Panc1 (cell line): ENCODE data around the gene NDUFB8. TPM values are rescaled to one million over a fixed set of nuclear protein-coding genes. Genes with fewer than 3 reads are reported as not detected.

Experiments
- ATAC-seq: fragments of 200-7000 bp; cut with Tn5 transposase; 2 replicates; pipeline ENCODE4 v1.9.1; 2020; ENCODE audit warnings: mild to moderate bottlenecking, moderate library complexity
- BruUV-seq: library from RNA; stranded (reverse); fragments of 400-500 nt; replicated peaks from 2 replicates; lab custom pipeline; 2021; lab: Mats Ljungman, UMichigan
- CTCF ChIA-PET: fragments of 300-600 bp; sonication (Branson Sonifier 250); formaldehyde crosslinking; loops from one replicate; lab custom pipeline; 2022; ENCODE audit warnings: antibody characterized with exemption; lab: Charles Lee
- POLR2A ChIA-PET: fragments of 300-600 bp; sonication (Branson Sonifier 250); formaldehyde crosslinking; loops from one replicate; lab custom pipeline; 2022; ENCODE audit warnings: antibody characterized with exemption; lab: Charles Lee
- DNase-seq: peaks from one replicate; pipeline ENCODE4 v3.0.0-alpha.2; 2010; ENCODE audit warnings: low read depth, low spot score
- H3K27ac ChIP-seq: 2 replicates; pipeline ENCODE4 v1.5.1; 2011; ENCODE audit warnings: mild to moderate bottlenecking, low read length, inconsistent platforms
- H3K27me3 ChIP-seq: fragments of 200-500 bp; sonication (Bioruptor generic); 2 replicates; pipeline ENCODE4 v1.6.0; 2014; ENCODE audit warnings: low read length, inconsistent platforms; ENCODE audit not compliant: control insufficient read depth, insufficient read depth
- H3K36me3 ChIP-seq: fragments of 200-500 bp; sonication (Bioruptor generic); 2 replicates; pipeline ENCODE4 v1.5.1; 2014; ENCODE audit warnings: inconsistent platforms, mild to moderate bottlenecking, low read length, moderate library complexity; ENCODE audit not compliant: control insufficient read depth, insufficient read depth
- H3K4me1 ChIP-seq: 2 replicates; pipeline ENCODE4 v1.5.1; 2011; ENCODE audit warnings: inconsistent platforms, mild to moderate bottlenecking, low read length, moderate library complexity; ENCODE audit not compliant: control insufficient read depth, insufficient read depth
- H3K4me3 ChIP-seq, 2 experiments: 2 replicates each; pipeline ENCODE4 v1.5.1; 2011 to 2012; ENCODE audit warnings: low read depth in 2 of 2, low read length in 2 of 2, mild to moderate bottlenecking in 2 of 2, inconsistent platforms in 1 of 2, moderate library complexity in 1 of 2
- H3K9me3 ChIP-seq: fragments of 200-500 bp; sonication (Bioruptor generic); 2 replicates; pipeline ENCODE4 v1.5.1; 2014; ENCODE audit warnings: low read depth, mild to moderate bottlenecking, inconsistent platforms, low read length, moderate library complexity; ENCODE audit not compliant: control insufficient read depth, insufficient read depth
- POLR2AphosphoS5 ChIP-seq: IDR thresholded peaks from 2 replicates; pipeline ENCODE4 v1.6.1; 2012; ENCODE audit warnings: mild to moderate bottlenecking, low read depth, low read length, moderate library complexity
- SIN3A ChIP-seq: IDR thresholded peaks from 2 replicates; pipeline ENCODE4 v1.6.1; 2012; ENCODE audit warnings: low read depth, mild to moderate bottlenecking, low read length, moderate library complexity, borderline replicate concordance; ENCODE audit not compliant: insufficient read depth
- TCF7L2 ChIP-seq: IDR thresholded peaks from 2 replicates; pipeline ENCODE4 v1.6.1; 2011; ENCODE audit warnings: mild to moderate bottlenecking, low read depth, low read length, inconsistent platforms
- in situ Hi-C: cut with HindIII; loops from 2 replicates; pipeline ENCODE4 v1.10.0; 2016; ENCODE audit warnings: low sequenced_read_pairs, low pct_unique_long_range_greater_than_20kb
- intact Hi-C: fragments of 100-400 bp; cut with micrococcal nuclease; formaldehyde crosslinking; loops from one replicate; pipeline ENCODE4 v1.10.0; 2022; ENCODE audit not compliant: unreplicated experiment
- total RNA-seq: library from RNA; stranded (reverse); gene quantifications from one replicate; pipeline ENCODE4 v1.2.1, GENCODE V29; 2021; ENCODE audit not compliant: unreplicated experiment
- TF ChIP-seq, protein P1 (sequence below), 2 experiments: IDR thresholded peaks; 2 replicates each; pipeline ENCODE4 v1.6.1; 2011 to 2012; ENCODE audit warnings: low read depth in 2 of 2, control low read depth in 1 of 2, low read length in 1 of 2, mild to moderate bottlenecking in 1 of 2, moderate library complexity in 1 of 2; ENCODE audit not compliant: insufficient read depth in 1 of 2
- TF ChIP-seq, protein P2 (sequence below): fragments of 450-650 bp; IDR thresholded peaks from 2 replicates; pipeline ENCODE4 v1.5.1; 2017; ENCODE audit warnings: mild to moderate bottlenecking

NDUFB8 gene
- total RNA-seq, 1 experiment from 2014 or later: 242 TPM

GRCh38 chr10:100562008-100562672, 32.5 kb upstream of the NDUFB8 start:
- no peaks in the 10 kb centered on the region for H3K27me3 ChIP-seq
- H3K9me3 ChIP-seq: no peaks in the 10 kb centered on the region
- ChIA-PET POLR2A (no interaction called here), CTCF (interaction anchor here (0.6 to 3.9 kb wide), 7 partner anchors 14 to 327 kb away, joined by 3 to 39 read pairs (median 6); partner anchors contain the start of gene HIF1AN)
- H3K36me3 ChIP-seq: no peaks in the 10 kb centered on the region
- H3K27ac ChIP-seq: no peak overlapping the region
- TF ChIP-seq TCF7L2 (no peak), POLR2AphosphoS5 (no peak), SIN3A (peak; percentile 35; the same call in 1 of the 2 replicates)
- TF ChIP-seq, protein P1, sequence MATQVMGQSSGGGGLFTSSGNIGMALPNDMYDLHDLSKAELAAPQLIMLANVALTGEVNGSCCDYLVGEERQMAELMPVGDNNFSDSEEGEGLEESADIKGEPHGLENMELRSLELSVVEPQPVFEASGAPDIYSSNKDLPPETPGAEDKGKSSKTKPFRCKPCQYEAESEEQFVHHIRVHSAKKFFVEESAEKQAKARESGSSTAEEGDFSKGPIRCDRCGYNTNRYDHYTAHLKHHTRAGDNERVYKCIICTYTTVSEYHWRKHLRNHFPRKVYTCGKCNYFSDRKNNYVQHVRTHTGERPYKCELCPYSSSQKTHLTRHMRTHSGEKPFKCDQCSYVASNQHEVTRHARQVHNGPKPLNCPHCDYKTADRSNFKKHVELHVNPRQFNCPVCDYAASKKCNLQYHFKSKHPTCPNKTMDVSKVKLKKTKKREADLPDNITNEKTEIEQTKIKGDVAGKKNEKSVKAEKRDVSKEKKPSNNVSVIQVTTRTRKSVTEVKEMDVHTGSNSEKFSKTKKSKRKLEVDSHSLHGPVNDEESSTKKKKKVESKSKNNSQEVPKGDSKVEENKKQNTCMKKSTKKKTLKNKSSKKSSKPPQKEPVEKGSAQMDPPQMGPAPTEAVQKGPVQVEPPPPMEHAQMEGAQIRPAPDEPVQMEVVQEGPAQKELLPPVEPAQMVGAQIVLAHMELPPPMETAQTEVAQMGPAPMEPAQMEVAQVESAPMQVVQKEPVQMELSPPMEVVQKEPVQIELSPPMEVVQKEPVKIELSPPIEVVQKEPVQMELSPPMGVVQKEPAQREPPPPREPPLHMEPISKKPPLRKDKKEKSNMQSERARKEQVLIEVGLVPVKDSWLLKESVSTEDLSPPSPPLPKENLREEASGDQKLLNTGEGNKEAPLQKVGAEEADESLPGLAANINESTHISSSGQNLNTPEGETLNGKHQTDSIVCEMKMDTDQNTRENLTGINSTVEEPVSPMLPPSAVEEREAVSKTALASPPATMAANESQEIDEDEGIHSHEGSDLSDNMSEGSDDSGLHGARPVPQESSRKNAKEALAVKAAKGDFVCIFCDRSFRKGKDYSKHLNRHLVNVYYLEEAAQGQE (IDR thresholded peaks at IDR 0.05; ENCODE audit: insufficient read depth in 1 of 2, low read depth in 2 of 2, low read length in 1 of 2): peak in 1 of 2 experiments; percentile 44; a peak in 1 of 4 replicates
- TF ChIP-seq, protein P2, sequence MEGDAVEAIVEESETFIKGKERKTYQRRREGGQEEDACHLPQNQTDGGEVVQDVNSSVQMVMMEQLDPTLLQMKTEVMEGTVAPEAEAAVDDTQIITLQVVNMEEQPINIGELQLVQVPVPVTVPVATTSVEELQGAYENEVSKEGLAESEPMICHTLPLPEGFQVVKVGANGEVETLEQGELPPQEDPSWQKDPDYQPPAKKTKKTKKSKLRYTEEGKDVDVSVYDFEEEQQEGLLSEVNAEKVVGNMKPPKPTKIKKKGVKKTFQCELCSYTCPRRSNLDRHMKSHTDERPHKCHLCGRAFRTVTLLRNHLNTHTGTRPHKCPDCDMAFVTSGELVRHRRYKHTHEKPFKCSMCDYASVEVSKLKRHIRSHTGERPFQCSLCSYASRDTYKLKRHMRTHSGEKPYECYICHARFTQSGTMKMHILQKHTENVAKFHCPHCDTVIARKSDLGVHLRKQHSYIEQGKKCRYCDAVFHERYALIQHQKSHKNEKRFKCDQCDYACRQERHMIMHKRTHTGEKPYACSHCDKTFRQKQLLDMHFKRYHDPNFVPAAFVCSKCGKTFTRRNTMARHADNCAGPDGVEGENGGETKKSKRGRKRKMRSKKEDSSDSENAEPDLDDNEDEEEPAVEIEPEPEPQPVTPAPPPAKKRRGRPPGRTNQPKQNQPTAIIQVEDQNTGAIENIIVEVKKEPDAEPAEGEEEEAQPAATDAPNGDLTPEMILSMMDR: peak; percentile 100
- peaks cover 5% of the 10 kb centered on the region for H3K4me1 ChIP-seq
- ATAC-seq (peak; percentile 87), DNase-seq (peak; percentile 30)
- no TSS peak for BruUV-seq
- in situ Hi-C loops: no loop called here
- intact Hi-C loops: loop anchor here (2.0 to 5.0 kb wide), 2 partner anchors 165 to 181 kb away; no protein-coding TSS in a partner anchor
- no peak overlapping the region for H3K4me3 ChIP-seq

- Histone ChIP-seq H3K9me3 (no peaks in the 10 kb centered on the region), H3K4me3 (no peak overlapping the region), H3K36me3 (no peaks in the 10 kb centered on the region), H3K27ac (no peak overlapping the region), H3K4me1 (peaks cover 5% of the 10 kb centered on the region), H3K27me3 (no peaks in the 10 kb centered on the region)
- TF ChIP-seq POLR2AphosphoS5 (peak; percentile 28; the same call in 1 of the 2 replicates), TCF7L2 (no peak), SIN3A (no peak)
- TF ChIP-seq, protein P1 (IDR thresholded peaks at IDR 0.05; ENCODE audit: insufficient read depth in 1 of 2, low read depth in 2 of 2, low read length in 1 of 2): no peak
- TF ChIP-seq, protein P2: no peak
- DNase-seq (no peak), ATAC-seq (no peak)
- intact Hi-C loops (loop anchor here (2.0 to 5.0 kb wide), 2 partner anchors 166 to 318 kb away; no protein-coding TSS in a partner anchor), in situ Hi-C loops (no loop called here)
- ChIA-PET POLR2A (no interaction called here), CTCF (interaction anchor here (0.5 to 3.9 kb wide), 2 partner anchors 318 to 470 kb away, joined by 3 to 39 read pairs; partner anchors contain the start of genes PDZD7 and SFXN3)
- no TSS peak for BruUV-seq
Measured at GRCh38 chr10:100561005-100561404, 31.3 kb upstream of the NDUFB8 start.
